Brain microvascular endothelial cell (primary cell): Measurements from ENCODE around the gene CEP112.

Experiments
- DNase-seq: peaks from one replicate; pipeline ENCODE4 v3.0.0-alpha.2; 2020
- H3K27ac ChIP-seq: fragments of 250-450 bp; sonication (Bioruptor Pico); 2 replicates; pipeline ENCODE4 v1.5.1; 2020; ENCODE audit warnings: mild to moderate bottlenecking, moderate library complexity
- H3K27me3 ChIP-seq: fragments of 250-450 bp; sonication (Bioruptor Pico); replicated peaks from 2 replicates; pipeline ENCODE4 v1.5.1; 2020; ENCODE audit warnings: mild to moderate bottlenecking
- H3K36me3 ChIP-seq: fragments of 250-450 bp; sonication (Bioruptor Pico); replicated peaks from 2 replicates; pipeline ENCODE4 v1.5.1; 2020; ENCODE audit warnings: mild to moderate bottlenecking
- H3K4me3 ChIP-seq: 2 replicates; pipeline ENCODE4 v1.5.1; 2011; ENCODE audit warnings: low read depth, mild to moderate bottlenecking, control low read depth, low read length, moderate library complexity
- in situ Hi-C: cut with HindIII; loops from 2 replicates; pipeline ENCODE4 v1.10.0; 2017; ENCODE audit warnings: low sequenced_read_pairs, low pct_ligation_motif_present
- TF ChIP-seq, protein P1 (sequence below): IDR thresholded peaks from 2 replicates; pipeline ENCODE4 v1.5.1; 2011; ENCODE audit warnings: low read depth, mild to moderate bottlenecking, moderate library complexity, low read length, control low read depth, inconsistent platforms; ENCODE audit errors: missing control alignments

The CEP112 gene

GRCh38 chr17:65750631-65751115 is 441.3 kb downstream of the CEP112 start:
- Histone ChIP-seq H3K36me3 (no peaks in the 10 kb centered on the region), H3K27me3 (no peaks in the 10 kb centered on the region), H3K27ac (no peak overlapping the region), H3K4me3 (no peak overlapping the region)
- TF ChIP-seq, protein P1, sequence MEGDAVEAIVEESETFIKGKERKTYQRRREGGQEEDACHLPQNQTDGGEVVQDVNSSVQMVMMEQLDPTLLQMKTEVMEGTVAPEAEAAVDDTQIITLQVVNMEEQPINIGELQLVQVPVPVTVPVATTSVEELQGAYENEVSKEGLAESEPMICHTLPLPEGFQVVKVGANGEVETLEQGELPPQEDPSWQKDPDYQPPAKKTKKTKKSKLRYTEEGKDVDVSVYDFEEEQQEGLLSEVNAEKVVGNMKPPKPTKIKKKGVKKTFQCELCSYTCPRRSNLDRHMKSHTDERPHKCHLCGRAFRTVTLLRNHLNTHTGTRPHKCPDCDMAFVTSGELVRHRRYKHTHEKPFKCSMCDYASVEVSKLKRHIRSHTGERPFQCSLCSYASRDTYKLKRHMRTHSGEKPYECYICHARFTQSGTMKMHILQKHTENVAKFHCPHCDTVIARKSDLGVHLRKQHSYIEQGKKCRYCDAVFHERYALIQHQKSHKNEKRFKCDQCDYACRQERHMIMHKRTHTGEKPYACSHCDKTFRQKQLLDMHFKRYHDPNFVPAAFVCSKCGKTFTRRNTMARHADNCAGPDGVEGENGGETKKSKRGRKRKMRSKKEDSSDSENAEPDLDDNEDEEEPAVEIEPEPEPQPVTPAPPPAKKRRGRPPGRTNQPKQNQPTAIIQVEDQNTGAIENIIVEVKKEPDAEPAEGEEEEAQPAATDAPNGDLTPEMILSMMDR, result no peak
- DNase-seq, result peak; percentile 75
- in situ Hi-C loops, result no loop called here

DNA sequence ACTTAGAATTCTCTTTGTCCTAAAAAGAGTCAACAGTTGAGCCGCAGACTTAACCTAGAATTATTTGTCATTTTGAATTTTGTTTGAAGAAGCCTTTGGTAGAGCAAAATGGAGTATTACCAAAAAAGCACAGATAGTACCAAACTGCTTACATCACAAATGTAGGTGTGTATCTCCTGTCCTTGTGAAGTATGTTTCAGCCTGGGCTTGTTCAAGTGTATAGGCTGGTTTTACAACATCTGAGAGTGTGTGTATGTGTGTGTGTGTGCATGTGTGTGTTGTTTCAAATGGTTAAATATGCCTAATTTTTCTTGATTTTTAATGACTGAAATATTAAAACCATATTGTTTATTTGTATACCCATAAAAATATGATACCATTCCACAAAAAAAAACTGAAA is 441.8 kb downstream of the CEP112 start:
- H3K4me3 ChIP-seq, result no peak overlapping the region
- TF ChIP-seq, protein P1, result no peak
- no peaks in the 10 kb centered on the region for H3K36me3 ChIP-seq
- no peak overlapping the region for H3K27ac ChIP-seq
- no peak for DNase-seq
- no peaks in the 10 kb centered on the region for H3K27me3 ChIP-seq
- in situ Hi-C loops, result no loop called here

DNA sequence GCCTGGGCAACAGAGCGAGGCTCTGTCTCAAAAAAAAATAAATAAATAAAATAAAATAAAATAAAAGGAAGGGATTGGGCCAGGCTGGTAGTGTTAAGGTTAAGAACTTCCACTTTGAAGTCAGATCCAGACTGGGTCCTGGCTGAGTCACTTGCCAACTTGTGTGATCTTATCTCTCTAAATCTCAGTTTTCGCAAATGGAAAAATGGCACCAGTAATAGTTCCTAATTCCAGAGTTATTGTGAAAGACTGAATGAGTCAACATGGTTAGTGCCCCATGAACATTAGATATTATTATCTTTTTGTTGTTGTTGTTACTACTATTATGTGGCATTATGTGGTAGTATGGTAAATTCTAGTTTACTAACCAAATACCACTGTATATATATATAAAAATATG is 442.5 kb downstream of the CEP112 start:
- in situ Hi-C loops, result no loop called here
- DNase-seq, result peak; percentile 5
- H3K36me3 ChIP-seq, result no peaks in the 10 kb centered on the region
- no peak overlapping the region for H3K4me3 ChIP-seq
- H3K27ac ChIP-seq, result no peak overlapping the region
- H3K27me3 ChIP-seq, result no peaks in the 10 kb centered on the region
- TF ChIP-seq, protein P1, result no peak

DNA sequence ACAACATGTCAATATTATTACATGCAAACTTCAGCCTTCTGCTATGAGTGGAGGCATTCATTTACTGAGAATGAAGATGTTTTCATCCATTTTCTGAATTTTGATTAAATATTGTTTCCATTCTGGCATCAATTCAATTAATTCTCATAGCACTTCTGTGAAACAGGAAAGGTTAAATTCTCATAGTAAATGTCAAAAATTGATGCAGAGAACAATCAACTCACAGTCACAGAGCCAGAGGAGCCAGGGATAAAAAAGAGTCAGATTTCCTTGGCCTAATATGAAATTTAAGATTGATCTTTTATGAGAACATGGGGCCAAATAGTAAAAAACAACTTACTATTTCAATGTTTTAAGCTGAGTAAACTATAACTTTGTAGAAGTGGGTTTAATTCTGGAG is 446.7 kb downstream of the CEP112 start:
- H3K4me3 ChIP-seq, result no peak overlapping the region
- TF ChIP-seq, protein P1, result no peak
- no peak overlapping the region for H3K27ac ChIP-seq
- H3K27me3 ChIP-seq, result no peaks in the 10 kb centered on the region
- no peak for DNase-seq
- in situ Hi-C loops, result no loop called here
- no peaks in the 10 kb centered on the region for H3K36me3 ChIP-seq

GRCh38 chr17:65743308-65743655 is 448.7 kb downstream of the CEP112 start:
- Histone ChIP-seq H3K36me3 (no peaks in the 10 kb centered on the region), H3K4me3 (no peak overlapping the region), H3K27me3 (no peaks in the 10 kb centered on the region), H3K27ac (peak overlapping the region; percentile 87)
- no peak for DNase-seq
- in situ Hi-C loops, result no loop called here
- TF ChIP-seq, protein P1, result no peak
